Measurements from ENCODE around the gene P2RX1. TPM values are rescaled to one million over a fixed set of nuclear protein-coding genes. Genes with fewer than 3 reads are reported as not detected.
"Not testable (repeated sequence)": the region's sequence is repeated elsewhere in the genome, so short reads cannot be mapped to it uniquely, and the experiment has no call there.

The P2RX1 gene
- total RNA-seq, 1 experiment from 2014 or later, result 0.03 TPM

- DNase-seq (ENCODE audit: low spot score), result no peak
These were observed 35.9 kb upstream of the P2RX1 start for GRCh38 chr17:3952186-3952585.

DNA sequence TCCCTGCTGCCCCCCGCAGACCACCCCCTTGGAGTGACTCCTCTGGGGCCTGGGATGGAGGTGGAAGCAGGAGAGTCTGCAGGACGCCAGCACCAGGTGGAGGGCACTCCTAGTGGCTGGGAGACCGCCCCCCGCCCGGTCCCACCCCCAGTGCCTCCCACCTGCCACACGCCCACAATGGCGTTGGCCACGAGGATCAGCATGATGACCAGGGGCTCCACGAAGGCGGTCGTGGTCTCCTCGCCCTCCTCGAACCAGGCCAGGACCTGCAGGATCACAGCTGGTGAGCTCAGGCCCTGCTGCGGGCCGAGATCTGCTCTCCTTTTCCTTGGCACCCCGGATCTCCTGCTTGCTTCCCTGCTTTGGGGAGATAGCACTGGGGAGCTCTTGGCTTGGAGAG lies 35.2 kb upstream of the P2RX1 start:
- no peak for DNase-seq (ENCODE audit: low spot score)

- no peak for DNase-seq (ENCODE audit: low spot score)
These were observed 34.7 kb upstream of the P2RX1 start for GRCh38 chr17:3951003-3951402.

- no peak for DNase-seq (ENCODE audit: low spot score)
These were observed 34.3 kb upstream of the P2RX1 start for GRCh38 chr17:3950584-3950983.

GRCh38 chr17:3949418-3949817 lies 33.2 kb upstream of the P2RX1 start:
- DNase-seq (ENCODE audit: low spot score), result no peak

GRCh38 chr17:3948551-3948950 lies 32.3 kb upstream of the P2RX1 start:
- not testable (repeated sequence) for DNase-seq (ENCODE audit: low spot score)

- DNase-seq (ENCODE audit: low spot score), result no peak
These were observed 31.1 kb upstream of the P2RX1 start for GRCh38 chr17:3947318-3947810.

- DNase-seq (ENCODE audit: low spot score), result no peak
These were observed 30.5 kb upstream of the P2RX1 start for GRCh38 chr17:3946711-3947235.

DNA sequence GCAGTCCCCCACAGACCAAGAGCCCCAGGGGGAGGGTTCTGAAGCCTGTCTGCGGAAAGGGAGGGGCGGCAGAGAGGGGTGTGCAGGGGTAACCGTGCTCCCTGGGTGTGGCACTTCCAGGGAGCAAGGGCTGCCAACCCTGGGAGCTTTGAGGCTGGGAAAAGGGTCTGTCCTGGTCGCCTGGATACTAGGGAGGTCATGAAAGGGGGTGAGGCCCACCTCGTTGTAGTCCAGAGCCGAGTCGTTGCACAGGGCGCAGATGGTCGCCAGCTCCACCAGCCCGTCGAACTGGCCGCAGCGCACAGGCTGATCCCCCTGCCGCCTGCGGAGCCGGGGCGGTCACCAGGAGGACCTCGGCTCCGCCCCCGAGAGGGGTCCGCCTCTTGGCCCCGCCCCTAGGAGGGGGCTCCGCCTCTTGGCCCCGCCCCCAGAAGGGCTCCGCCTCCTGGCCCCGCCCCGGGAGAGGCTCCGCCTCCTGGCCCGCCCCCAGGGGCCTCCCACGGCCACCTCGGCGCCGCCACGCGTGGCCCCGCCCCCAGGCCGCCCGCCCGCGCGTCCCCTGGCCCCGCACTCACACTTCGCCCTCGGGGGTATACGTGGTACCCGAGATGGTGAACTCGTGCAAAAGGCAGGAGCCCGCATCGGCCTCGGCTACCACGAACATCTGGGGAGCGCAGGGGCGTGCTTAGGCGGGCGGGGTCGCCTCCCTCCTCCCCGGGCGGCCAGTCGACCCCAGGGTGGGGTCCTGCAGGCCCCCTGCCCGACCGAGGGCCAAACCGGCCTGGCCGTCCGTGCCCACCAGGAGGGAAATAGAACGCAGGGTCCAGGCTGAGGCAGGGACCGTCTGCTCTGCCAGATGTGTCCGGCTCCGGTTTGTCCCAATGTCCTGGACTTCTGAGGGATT lies 28.5 kb upstream of the P2RX1 start:
- DNase-seq (ENCODE audit: low spot score), result no peak

GRCh38 chr17:3943240-3943891 lies 27.1 kb upstream of the P2RX1 start:
- DNase-seq (ENCODE audit: low spot score), result no peak

DNA sequence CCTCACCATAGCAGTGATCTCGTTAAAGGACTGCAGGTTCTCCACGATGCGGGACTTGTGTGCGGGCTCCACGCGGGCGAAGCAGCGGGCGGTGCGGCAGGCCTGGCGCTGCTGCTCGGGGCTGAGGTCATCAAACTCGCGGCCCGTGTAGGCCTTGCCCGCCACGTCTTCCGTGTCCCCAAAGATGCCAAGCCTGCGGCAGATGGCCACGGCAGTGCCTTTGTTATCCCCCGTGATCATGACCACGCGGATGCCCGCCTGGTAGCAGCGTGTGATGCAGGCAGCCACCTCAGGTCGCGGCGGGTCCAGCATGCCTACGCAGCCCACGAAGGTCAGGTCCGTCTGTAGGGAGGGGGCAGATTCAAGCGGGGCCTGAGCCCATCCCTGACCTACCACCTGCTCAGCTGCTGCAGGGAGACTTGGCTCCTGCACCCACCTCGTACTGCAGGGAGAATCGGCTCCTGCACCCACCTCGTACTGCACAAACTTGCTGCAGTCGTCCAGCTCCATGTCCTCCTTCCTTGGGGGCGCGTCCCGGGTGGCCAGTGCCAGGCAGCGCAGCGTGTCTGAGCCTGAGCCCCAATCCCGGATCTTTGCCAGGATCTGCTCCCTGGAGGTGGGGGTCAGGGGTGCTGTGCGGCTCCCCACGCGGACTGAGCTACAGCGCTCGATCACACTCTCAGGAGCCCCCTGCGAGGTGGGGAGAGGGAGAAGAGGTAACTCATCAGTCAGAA lies 24.9 kb upstream of the P2RX1 start:
- no peak for DNase-seq (ENCODE audit: low spot score)

DNA sequence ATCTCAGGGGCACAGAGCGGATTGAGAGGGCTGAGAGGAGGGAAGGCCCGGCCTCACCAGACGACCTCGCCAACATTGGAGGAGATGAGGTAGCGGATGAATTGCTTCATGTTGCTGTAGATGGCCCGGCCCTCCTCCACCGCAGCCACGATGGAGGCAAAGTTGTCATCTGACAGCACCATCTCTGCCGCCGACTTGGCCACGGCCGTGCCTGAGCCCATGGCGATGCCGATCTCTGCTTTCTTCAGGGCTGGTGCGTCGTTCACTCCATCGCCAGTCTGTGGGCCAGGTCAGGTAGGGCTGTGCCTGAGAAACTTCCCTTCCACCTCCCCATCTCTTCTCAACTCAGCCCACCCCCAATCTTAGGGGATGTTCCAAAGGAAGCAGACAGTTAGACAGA lies 21.1 kb upstream of the P2RX1 start:
- DNase-seq (ENCODE audit: low spot score), result no peak

- DNase-seq (ENCODE audit: low spot score), result no peak
These were observed 19.6 kb upstream of the P2RX1 start for GRCh38 chr17:3935825-3936355.

DNA sequence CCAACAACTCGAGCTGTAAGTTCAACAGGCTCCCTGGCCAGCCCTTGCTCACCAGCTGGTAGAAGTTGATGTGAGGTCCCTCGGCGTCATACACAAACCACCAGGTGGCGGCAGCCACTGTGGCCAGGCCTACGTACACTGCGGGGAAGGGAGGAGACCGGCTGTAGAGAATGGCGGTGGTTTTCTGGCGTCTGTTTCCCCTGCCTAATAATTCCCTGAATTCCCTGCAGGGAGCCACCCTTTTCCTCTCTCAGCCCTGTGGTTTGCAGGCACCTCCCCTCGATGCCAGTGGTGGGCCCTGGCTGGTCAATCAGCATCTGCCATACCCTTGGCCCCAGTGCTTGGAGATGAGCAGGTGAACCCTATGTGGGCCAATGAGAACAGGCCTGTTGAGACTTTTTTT lies 18.9 kb upstream of the P2RX1 start:
- peak; percentile 81 for DNase-seq (ENCODE audit: low spot score)

- DNase-seq (ENCODE audit: low spot score), result no peak
These were observed 13.5 kb upstream of the P2RX1 start for GRCh38 chr17:3929764-3930163.

DNA sequence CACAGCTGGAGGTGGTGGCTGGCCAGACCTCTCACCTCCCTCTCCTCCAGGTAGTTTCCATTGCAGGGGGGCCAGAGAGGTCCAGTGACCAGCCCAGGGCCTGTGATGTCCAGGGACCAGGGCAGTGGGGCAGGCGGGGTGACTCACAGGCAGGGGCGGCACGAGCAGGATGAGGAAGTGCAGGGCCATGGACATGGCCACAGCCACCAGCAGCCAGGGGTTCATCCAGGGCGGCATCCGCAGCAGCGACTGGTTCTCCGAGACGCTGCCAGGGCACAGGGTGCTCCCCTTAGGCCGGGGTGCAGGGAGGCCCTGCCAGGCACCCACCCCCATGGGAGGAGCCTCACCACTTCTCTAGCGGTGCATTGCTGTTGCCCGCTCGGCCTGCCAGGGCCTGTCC lies 12.9 kb upstream of the P2RX1 start:
- no peak for DNase-seq (ENCODE audit: low spot score)

DNA sequence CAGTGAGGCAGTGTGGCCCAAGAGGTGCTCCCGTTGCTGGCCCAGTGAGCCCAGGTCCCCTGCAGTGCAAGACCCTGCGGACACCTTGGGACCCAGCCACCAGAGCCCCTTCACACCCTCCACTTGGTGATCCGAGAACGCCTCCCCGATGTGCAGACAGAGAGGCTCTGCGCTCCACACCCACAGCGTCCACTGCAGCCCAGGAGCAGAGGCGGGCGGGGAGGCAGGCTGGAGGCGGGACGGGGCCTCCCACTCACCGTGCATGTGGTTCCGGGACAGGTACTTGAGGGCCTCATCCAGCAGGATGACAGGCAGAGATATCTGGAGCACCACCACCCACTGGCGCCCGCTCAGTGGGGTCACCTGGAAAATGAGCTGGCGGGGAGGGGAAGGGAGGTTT lies 12.1 kb upstream of the P2RX1 start:
- no peak for DNase-seq (ENCODE audit: low spot score)

DNA sequence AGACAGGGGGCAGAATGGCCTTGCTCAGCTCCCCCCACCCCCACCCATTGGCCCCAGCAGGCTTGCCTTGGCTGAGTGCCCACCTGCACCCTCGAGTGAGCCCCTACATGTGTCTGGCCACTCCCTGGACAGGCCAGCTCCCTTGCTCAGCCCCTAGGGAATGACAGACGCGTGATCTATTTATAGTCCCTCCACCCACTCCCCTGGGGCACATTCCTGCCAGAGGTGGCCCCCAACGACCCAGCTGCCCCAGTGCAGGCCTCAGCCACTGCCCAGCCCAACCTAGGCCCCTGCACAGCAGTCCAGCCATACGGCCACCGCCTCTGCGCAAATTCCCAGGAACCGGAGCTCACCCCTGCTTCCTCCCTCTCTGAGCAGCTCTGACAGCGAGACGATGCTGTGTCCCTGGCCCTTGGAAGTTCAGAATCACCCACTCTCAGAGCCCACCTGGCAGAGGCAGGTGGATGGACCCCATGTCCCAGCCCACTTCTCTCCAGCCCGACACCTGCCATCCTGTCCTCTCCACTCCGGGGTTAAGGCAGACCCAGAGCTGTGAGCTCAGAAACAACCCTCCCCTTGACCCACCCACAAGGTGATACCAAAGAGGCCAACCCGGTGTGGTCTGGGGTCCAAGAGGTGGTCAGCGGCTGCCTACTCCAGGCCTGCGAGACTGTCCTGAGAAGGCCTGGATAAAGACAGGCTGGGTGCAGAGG lies 11.5 kb upstream of the P2RX1 start:
- DNase-seq (ENCODE audit: low spot score), result no peak

GRCh38 chr17:3926860-3927627 lies 10.8 kb upstream of the P2RX1 start:
- no peak for DNase-seq (ENCODE audit: low spot score)
